Upper lobe of right lung (tissue), 1 donor: ENCODE data around the gene NOLC1. TPM values are rescaled to one million over a fixed set of nuclear protein-coding genes. Genes with fewer than 3 reads are reported as not detected.

Experiments
- ATAC-seq: fragments of 200-7000 bp; cut with Tn5 transposase; one replicate; pipeline ENCODE4 v1.9.1; 2020; ENCODE audit warnings: mild to moderate bottlenecking, moderate library complexity
- DNase-seq: peaks from one replicate; pipeline ENCODE4 v3.0.0-alpha.2; 2020
- H3K27ac ChIP-seq: fragments of 200-600 bp; one replicate; pipeline ENCODE4 v1.8.0; 2022
- H3K27me3 ChIP-seq: fragments of 200-600 bp; one replicate; pipeline ENCODE4 v1.8.0; 2022; ENCODE audit warnings: mild to moderate bottlenecking
- H3K36me3 ChIP-seq: fragments of 200-600 bp; one replicate; pipeline ENCODE4 v1.8.0; 2022
- H3K4me1 ChIP-seq: fragments of 200-600 bp; one replicate; pipeline ENCODE4 v1.8.0; 2022
- H3K4me3 ChIP-seq: fragments of 200-600 bp; one replicate; pipeline ENCODE4 v1.8.0; 2022; ENCODE audit warnings: mild to moderate bottlenecking
- H3K9me3 ChIP-seq: fragments of 200-600 bp; one replicate; pipeline ENCODE4 v1.8.0; 2022
- intact Hi-C: fragments of 100-400 bp; cut with DNase I; formaldehyde crosslinking; loops from one replicate; pipeline ENCODE4 v1.11.0; 2022
- long read RNA-seq: library from polyadenylated mRNA; unstranded; transcript quantifications from one replicate; pipeline ENCODE4 v2.0.0, GENCODE V29; 2021
- total RNA-seq: library from RNA; stranded (reverse); fragmentation: NEBNext Ultra II Directional; extraction: Animal tissue kit (Norgen Biotek cat#: 25700); gene quantifications from one replicate; pipeline ENCODE4 v1.2.1, GENCODE V29; 2021
- TF ChIP-seq, protein P1 (sequence below): fragments of 200-600 bp; IDR thresholded peaks from one replicate; pipeline ENCODE4 v1.8.0; 2022; ENCODE audit warnings: antibody characterized with exemption
- donor health status: DM: no; HTN: yes; CAD: no; lungs with severe emphysema.

Gene NOLC1
- 37.9 TPM for total RNA-seq
- long read RNA-seq, transcript NOLC1-207 (13 exons, 2,441 nt), result major isoform, 44 of 88 reads
- long read RNA-seq, transcript NOLC1-209 (13 exons, 3,932 nt), result minor isoform, 23 of 88 reads
- long read RNA-seq, partial matches to known transcripts, result 9 of 88 reads
- long read RNA-seq, other reads (novel, unspliced or antisense), result 9 of 88 reads

GRCh38 chr10:102151774-102152544 is at the start of gene NOLC1:
NOLC1 (plus strand) TSS chr10:102152389; CDS start chr10:102152411, 22 bp downstream.
- no peaks in the 10 kb centered on the region for H3K27me3 ChIP-seq
- no peaks in the 10 kb centered on the region for H3K9me3 ChIP-seq
- H3K27ac ChIP-seq, result peak within 1 kb of the TSS; percentile 91
- peak within 1 kb of the TSS; percentile 83 for H3K4me3 ChIP-seq
- H3K36me3 ChIP-seq, result peaks cover 50% of the 10 kb centered on the region
- DNase-seq (peak; percentile 99), ATAC-seq (peak; percentile 98)
- intact Hi-C loops, result no loop called here
- H3K4me1 ChIP-seq, result peaks cover 21% of the 10 kb centered on the region
- TF ChIP-seq, protein P1, sequence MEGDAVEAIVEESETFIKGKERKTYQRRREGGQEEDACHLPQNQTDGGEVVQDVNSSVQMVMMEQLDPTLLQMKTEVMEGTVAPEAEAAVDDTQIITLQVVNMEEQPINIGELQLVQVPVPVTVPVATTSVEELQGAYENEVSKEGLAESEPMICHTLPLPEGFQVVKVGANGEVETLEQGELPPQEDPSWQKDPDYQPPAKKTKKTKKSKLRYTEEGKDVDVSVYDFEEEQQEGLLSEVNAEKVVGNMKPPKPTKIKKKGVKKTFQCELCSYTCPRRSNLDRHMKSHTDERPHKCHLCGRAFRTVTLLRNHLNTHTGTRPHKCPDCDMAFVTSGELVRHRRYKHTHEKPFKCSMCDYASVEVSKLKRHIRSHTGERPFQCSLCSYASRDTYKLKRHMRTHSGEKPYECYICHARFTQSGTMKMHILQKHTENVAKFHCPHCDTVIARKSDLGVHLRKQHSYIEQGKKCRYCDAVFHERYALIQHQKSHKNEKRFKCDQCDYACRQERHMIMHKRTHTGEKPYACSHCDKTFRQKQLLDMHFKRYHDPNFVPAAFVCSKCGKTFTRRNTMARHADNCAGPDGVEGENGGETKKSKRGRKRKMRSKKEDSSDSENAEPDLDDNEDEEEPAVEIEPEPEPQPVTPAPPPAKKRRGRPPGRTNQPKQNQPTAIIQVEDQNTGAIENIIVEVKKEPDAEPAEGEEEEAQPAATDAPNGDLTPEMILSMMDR, result no peak

DNA sequence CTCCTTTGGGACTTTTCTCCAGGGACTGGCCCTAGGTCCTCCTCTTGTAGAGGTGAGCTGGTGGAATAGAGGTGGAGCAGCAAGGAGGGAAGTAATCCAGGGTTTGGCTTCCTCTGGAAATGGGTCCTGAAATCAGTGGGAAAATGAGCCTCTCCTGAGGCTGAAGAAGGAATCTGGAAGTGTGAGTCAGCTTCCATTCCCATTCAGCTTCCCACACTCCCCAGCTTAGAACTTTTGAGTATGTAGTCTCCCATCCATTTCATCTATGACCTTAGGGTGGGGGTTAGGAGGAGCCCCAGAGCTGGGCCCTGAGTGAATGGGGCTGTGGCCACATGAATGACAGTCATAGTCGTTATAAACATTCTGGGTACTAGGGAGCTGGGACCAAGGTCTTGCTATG is 49.8 kb upstream of the NOLC1 start:
- H3K27me3 ChIP-seq, result no peaks in the 10 kb centered on the region
- H3K4me1 ChIP-seq, result no peaks in the 10 kb centered on the region
- DNase-seq (no peak), ATAC-seq (no peak)
- no peaks in the 10 kb centered on the region for H3K9me3 ChIP-seq
- intact Hi-C loops, result no loop called here
- no peak overlapping the region for H3K27ac ChIP-seq
- TF ChIP-seq, protein P1, result no peak
- H3K36me3 ChIP-seq, result peaks cover 18% of the 10 kb centered on the region
- H3K4me3 ChIP-seq, result no peak overlapping the region

GRCh38 chr10:102106998-102107397 is 45.2 kb upstream of the NOLC1 start:
- TF ChIP-seq, protein P1, result no peak

DNA sequence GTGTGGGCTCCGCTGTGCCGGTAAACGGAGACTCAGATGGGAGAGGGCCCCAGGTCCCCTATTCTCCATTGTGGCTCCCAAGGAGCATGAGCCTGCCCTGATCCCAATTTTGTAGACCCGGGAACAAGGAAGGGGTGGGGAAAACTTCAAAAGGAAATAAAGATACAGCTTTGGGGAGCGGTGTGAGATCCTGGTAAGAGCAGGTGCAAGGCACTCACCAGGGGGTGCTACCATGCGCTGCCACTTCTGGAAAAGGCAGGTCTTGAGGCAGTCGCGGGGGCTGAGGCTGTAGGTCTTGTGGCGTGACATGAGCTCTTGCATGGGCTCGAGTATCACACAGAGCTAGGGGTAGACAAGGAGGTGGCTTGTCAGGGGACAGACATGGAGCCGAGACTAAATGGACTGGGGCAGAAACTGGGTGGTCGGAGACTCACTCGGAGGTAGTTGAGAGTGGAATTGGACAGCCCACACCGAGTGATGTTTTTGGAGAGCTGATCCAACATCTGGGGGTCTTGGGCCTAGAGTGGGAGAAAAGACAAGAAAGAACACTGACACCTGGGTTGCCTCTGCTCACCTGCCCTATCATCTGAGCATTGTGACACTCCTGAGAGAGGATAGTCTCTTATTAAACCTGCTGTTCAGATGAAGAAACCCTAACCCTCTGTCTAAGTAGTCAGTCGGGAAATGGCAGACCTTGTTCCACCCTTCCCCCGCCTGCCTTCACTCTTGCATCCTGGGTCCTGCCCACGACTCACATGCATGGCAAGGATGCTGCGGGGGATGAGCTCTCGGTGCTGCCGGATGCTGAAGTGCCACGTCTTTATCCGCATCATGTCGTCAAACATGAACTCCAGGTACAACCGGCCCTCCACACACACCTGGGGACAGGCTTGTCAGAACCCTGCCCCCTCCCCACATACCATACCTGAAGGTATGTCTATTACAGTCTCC is 42.7 kb upstream of the NOLC1 start:
- Histone ChIP-seq H3K9me3 (no peaks in the 10 kb centered on the region), H3K27me3 (no peaks in the 10 kb centered on the region), H3K4me1 (peaks cover 20% of the 10 kb centered on the region), H3K27ac (no peak overlapping the region), H3K4me3 (no peak overlapping the region), H3K36me3 (peaks cover 53% of the 10 kb centered on the region)
- TF ChIP-seq, protein P1, result no peak
- DNase-seq (no peak), ATAC-seq (no peak)
- intact Hi-C loops, result no loop called here

More at GRCh38 chr10:102106998-102107397, 45.2 kb upstream of the NOLC1 start:
- Histone ChIP-seq H3K27ac (no peak overlapping the region), H3K27me3 (no peaks in the 10 kb centered on the region), H3K4me3 (no peak overlapping the region), H3K36me3 (peaks cover 57% of the 10 kb centered on the region), H3K9me3 (no peaks in the 10 kb centered on the region), H3K4me1 (no peaks in the 10 kb centered on the region)
- intact Hi-C loops, result no loop called here
- DNase-seq (no peak), ATAC-seq (no peak)

DNA sequence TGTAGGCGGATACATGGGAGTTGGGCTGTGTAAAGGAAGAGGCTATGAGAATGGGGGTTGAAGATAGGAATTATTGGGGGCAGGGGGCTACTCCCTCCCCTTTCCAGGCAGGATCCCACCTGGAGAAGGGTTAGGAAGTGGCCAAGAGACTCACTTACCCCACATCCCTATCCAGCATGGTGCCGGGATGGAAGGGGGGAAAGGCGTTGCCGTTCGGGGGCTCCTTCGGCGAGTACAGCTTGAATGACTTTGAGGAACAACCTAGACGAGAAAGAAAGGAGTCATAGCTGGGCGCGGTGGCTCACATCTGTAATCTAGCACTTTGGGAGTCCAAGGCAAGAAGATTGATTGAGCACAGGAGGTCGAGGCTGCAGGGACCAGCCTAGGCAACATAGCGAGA is 40.9 kb upstream of the NOLC1 start:
- ATAC-seq (no peak), DNase-seq (no peak)
- intact Hi-C loops, result no loop called here
- TF ChIP-seq, protein P1, result no peak
- peaks cover 53% of the 10 kb centered on the region for H3K36me3 ChIP-seq
- peaks cover 34% of the 10 kb centered on the region for H3K4me1 ChIP-seq
- H3K9me3 ChIP-seq, result no peaks in the 10 kb centered on the region
- no peaks in the 10 kb centered on the region for H3K27me3 ChIP-seq
- H3K27ac ChIP-seq, result no peak overlapping the region
- H3K4me3 ChIP-seq, result no peak overlapping the region
